ENCODE data around the gene HTR6.

The HTR6 gene

GRCh38 chr1:19678931-19679453 is 14.3 kb downstream of the HTR6 start:
- DNase-seq, result no peak
- in situ Hi-C loops (cut with HindIII; ENCODE audit: low pct_ligation_motif_present, low pct_unique_long_range_greater_than_20kb, low sequenced_read_pairs), result no loop called here

GRCh38 chr1:19679691-19680090 is 15.0 kb downstream of the HTR6 start:
- in situ Hi-C loops (cut with HindIII; ENCODE audit: low pct_ligation_motif_present, low pct_unique_long_range_greater_than_20kb, low sequenced_read_pairs), result no loop called here
- DNase-seq, result no peak

- no peak for DNase-seq
- in situ Hi-C loops (cut with HindIII; ENCODE audit: low pct_ligation_motif_present, low pct_unique_long_range_greater_than_20kb, low sequenced_read_pairs), result no loop called here
Measured at GRCh38 chr1:19680644-19681043, 16.0 kb downstream of the HTR6 start.

GRCh38 chr1:19682257-19682656 is 17.6 kb downstream of the HTR6 start:
- no peak for DNase-seq

GRCh38 chr1:19682901-19683300 is 18.2 kb downstream of the HTR6 start:
- in situ Hi-C loops (cut with HindIII; ENCODE audit: low pct_ligation_motif_present, low pct_unique_long_range_greater_than_20kb, low sequenced_read_pairs), result no loop called here
- DNase-seq, result no peak

More at GRCh38 chr1:19682257-19682656, 17.6 kb downstream of the HTR6 start:
- in situ Hi-C loops (cut with HindIII; ENCODE audit: low pct_ligation_motif_present, low pct_unique_long_range_greater_than_20kb, low sequenced_read_pairs), result no loop called here

- DNase-seq, result no peak
- in situ Hi-C loops (cut with HindIII; ENCODE audit: low pct_ligation_motif_present, low pct_unique_long_range_greater_than_20kb, low sequenced_read_pairs), result no loop called here
Measured at GRCh38 chr1:19683351-19683750, 18.7 kb downstream of the HTR6 start.

- DNase-seq, result no peak
- in situ Hi-C loops (cut with HindIII; ENCODE audit: low pct_ligation_motif_present, low pct_unique_long_range_greater_than_20kb, low sequenced_read_pairs), result no loop called here
Measured at GRCh38 chr1:19684677-19685076, 20.0 kb downstream of the HTR6 start.

- in situ Hi-C loops (cut with HindIII; ENCODE audit: low pct_ligation_motif_present, low pct_unique_long_range_greater_than_20kb, low sequenced_read_pairs), result no loop called here
Measured at GRCh38 chr1:19685994-19686393, 21.3 kb downstream of the HTR6 start.

GRCh38 chr1:19687414-19687813 is 22.7 kb downstream of the HTR6 start:
- in situ Hi-C loops (cut with HindIII; ENCODE audit: low pct_ligation_motif_present, low pct_unique_long_range_greater_than_20kb, low sequenced_read_pairs), result no loop called here
- DNase-seq, result no peak

More at GRCh38 chr1:19685994-19686393, 21.3 kb downstream of the HTR6 start:
- no peak for DNase-seq

- in situ Hi-C loops (cut with HindIII; ENCODE audit: low pct_ligation_motif_present, low pct_unique_long_range_greater_than_20kb, low sequenced_read_pairs), result no loop called here
- DNase-seq, result no peak
Measured at GRCh38 chr1:19688041-19688842, 23.6 kb downstream of the HTR6 start.

GRCh38 chr1:19689085-19689757 is 24.5 kb downstream of the HTR6 start:
- DNase-seq, result no peak
- in situ Hi-C loops (cut with HindIII; ENCODE audit: low pct_ligation_motif_present, low pct_unique_long_range_greater_than_20kb, low sequenced_read_pairs), result no loop called here

GRCh38 chr1:19689856-19690255 is 25.2 kb downstream of the HTR6 start:
- in situ Hi-C loops (cut with HindIII; ENCODE audit: low pct_ligation_motif_present, low pct_unique_long_range_greater_than_20kb, low sequenced_read_pairs), result no loop called here

GRCh38 chr1:19690342-19690741 is 25.7 kb downstream of the HTR6 start:
- in situ Hi-C loops (cut with HindIII; ENCODE audit: low pct_ligation_motif_present, low pct_unique_long_range_greater_than_20kb, low sequenced_read_pairs), result no loop called here
- DNase-seq, result no peak

More at GRCh38 chr1:19689856-19690255, 25.2 kb downstream of the HTR6 start:
- DNase-seq, result no peak

GRCh38 chr1:19694298-19694697 is 29.6 kb downstream of the HTR6 start:
- DNase-seq, result no peak
- in situ Hi-C loops (cut with HindIII; ENCODE audit: low pct_ligation_motif_present, low pct_unique_long_range_greater_than_20kb, low sequenced_read_pairs), result no loop called here

- in situ Hi-C loops (cut with HindIII; ENCODE audit: low pct_ligation_motif_present, low pct_unique_long_range_greater_than_20kb, low sequenced_read_pairs), result no loop called here
Measured at GRCh38 chr1:19695772-19696171, 31.1 kb downstream of the HTR6 start.

GRCh38 chr1:19696820-19697219 is 32.1 kb downstream of the HTR6 start:
- DNase-seq, result no peak
- in situ Hi-C loops (cut with HindIII; ENCODE audit: low pct_ligation_motif_present, low pct_unique_long_range_greater_than_20kb, low sequenced_read_pairs), result no loop called here

More at GRCh38 chr1:19695772-19696171, 31.1 kb downstream of the HTR6 start:
- DNase-seq, result no peak

- DNase-seq, result no peak
- in situ Hi-C loops (cut with HindIII; ENCODE audit: low pct_ligation_motif_present, low pct_unique_long_range_greater_than_20kb, low sequenced_read_pairs), result no loop called here
Measured at GRCh38 chr1:19698181-19698580, 33.5 kb downstream of the HTR6 start.

- no peak for DNase-seq
Measured at GRCh38 chr1:19700079-19700777, 35.6 kb downstream of the HTR6 start.

GRCh38 chr1:19703280-19703679 is 38.6 kb downstream of the HTR6 start:
- no peak for DNase-seq
- in situ Hi-C loops (cut with HindIII; ENCODE audit: low pct_ligation_motif_present, low pct_unique_long_range_greater_than_20kb, low sequenced_read_pairs), result no loop called here

More at GRCh38 chr1:19700079-19700777, 35.6 kb downstream of the HTR6 start:
- in situ Hi-C loops (cut with HindIII; ENCODE audit: low pct_ligation_motif_present, low pct_unique_long_range_greater_than_20kb, low sequenced_read_pairs), result no loop called here
